SH-SY5Y (cell line): ENCODE measurements around the gene NKD2.

Experiments used
- GATA2 ChIP-seq: IDR thresholded peaks from 2 replicates; pipeline ENCODE4 v1.6.1; 2011; ENCODE audit warnings: mild to moderate bottlenecking, low read depth, low read length
- GATA3 ChIP-seq: IDR thresholded peaks from 2 replicates; pipeline ENCODE4 v1.6.1; 2011; ENCODE audit warnings: low read depth, mild to moderate bottlenecking, low read length, moderate library complexity

DNA sequence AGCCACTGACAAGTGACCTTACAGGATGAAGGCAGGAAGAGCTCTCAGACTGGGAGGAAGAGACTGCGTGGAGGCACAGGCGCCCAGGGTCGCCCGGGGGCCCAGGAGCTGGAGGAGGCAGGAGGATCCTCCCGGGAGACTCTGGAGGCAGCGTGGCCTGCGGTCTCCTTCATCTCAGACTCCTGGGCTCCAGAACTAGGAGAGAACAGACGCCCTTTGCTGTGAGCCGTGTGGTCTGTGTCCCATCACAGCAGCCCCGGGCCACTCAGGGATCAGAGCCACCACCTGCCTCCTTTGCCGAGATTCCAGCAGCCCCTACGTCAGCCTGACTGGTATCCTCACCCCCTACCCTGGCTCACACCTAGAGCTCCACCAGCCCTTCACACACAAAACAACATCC, 58.1 kb downstream of the NKD2 start:
- TF ChIP-seq GATA2 (no peak), GATA3 (no peak)
